Epithelial cell of esophagus (primary cell): ENCODE results near the gene FGF2.
"Not testable (repeated sequence)": the region's sequence is repeated elsewhere in the genome, so short reads cannot be mapped to it uniquely, and the experiment has no call there.

Source experiments
- DNase-seq: peaks from one replicate; pipeline ENCODE4 v3.0.0; 2010; ENCODE audit warnings: low read depth
- H3K4me3 ChIP-seq: 2 replicates; pipeline ENCODE4 v1.5.1; 2011; ENCODE audit warnings: mild to moderate bottlenecking, low read length, control low read depth
- CTCF ChIP-seq: IDR thresholded peaks from 2 replicates; pipeline ENCODE4 v1.5.1; 2011; ENCODE audit warnings: low read depth, mild to moderate bottlenecking, low read length, control low read depth, inconsistent platforms; ENCODE audit not compliant: insufficient read depth; ENCODE audit errors: missing control alignments

Gene FGF2

DNA sequence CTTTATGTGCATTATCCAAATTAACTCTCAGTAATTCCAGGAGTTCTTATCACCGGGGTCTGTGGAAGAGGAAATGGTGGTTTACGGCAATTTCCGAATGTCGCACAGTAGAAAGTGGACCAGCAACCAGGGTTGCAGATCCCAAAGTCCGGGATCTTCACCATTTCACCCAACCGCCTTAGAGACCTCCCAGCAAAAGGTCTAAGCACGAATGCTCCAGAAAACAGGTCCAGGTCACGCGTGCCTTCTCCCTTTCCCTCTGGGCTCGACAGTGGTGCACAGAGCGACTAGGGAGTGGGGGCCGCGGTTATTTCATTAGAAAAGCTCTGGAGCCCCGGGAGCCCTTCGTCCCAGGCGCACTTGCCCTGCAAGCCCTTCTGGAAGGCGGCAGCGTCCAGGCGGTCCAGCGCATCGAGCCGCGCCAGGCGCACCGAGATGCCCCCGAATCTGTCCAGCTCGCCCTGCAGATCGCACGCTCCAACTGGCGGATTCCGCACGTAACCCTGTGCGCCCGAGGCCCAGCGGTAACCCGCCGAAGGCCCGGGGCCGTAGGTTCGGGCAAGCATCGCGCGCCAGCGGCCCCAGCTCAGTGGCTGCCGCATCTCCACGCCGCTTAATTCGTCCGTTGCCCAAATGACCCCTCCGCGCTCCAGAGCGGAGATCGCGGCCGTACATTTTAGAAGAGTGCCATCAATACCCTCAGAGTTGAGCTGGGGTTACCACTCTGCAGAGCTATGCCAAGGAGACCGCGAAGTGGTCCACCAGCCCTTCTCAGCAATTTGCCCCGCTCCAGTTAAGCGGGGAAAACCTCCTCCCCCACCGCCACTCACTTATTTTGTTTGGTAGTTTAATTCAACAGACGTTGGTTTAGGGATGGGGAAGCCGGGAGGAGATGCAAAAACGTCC lies 95.6 kb downstream of the FGF2 start, which contains the start of gene NUDT6:
Gene NUDT6 (minus strand): TSS at position 627 of the 906 bp plus-strand sequence. CDS start 25 bp downstream, at position 602.
- no peak for TF ChIP-seq CTCF
- H3K4me3 ChIP-seq: peak within 1 kb of the TSS; percentile 86
- DNase-seq: peak; percentile 70

- peak; percentile 87 for DNase-seq
- TF ChIP-seq CTCF: no peak
- peak overlapping the region; percentile 86 for H3K4me3 ChIP-seq
Measured at GRCh38 chr4:122922877-122923511, 96.4 kb downstream of the FGF2 start.

DNA sequence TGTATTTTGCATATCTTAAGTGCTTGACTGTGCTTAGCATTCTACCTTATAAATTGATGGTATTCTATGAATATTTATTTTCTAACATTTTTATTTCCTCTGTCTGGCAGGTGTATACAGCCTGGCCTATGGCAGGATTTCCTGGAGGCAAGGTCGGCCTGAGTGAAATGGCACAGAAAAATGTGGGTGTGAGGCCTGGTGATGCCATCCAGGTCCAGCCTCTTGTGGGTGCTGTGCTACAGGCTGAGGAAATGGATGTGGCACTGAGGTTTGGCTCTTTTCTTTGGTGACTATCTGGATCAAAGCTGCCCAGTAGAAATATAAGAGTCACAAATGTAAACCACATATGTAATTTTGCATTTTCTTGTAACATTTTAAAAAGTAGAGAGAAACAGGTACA lies 102.3 kb downstream of the FGF2 start:
- H3K4me3 ChIP-seq: no peak overlapping the region
- TF ChIP-seq CTCF: no peak
- peak; percentile 38 for DNase-seq

GRCh38 chr4:122930862-122931261 lies 104.2 kb downstream of the FGF2 start:
- DNase-seq: peak; percentile 14
- TF ChIP-seq CTCF: peak; percentile 23
- no peak overlapping the region for H3K4me3 ChIP-seq

- DNase-seq: no peak
- H3K4me3 ChIP-seq: no peak overlapping the region
- TF ChIP-seq CTCF: no peak
Measured at GRCh38 chr4:122932763-122933162, 106.1 kb downstream of the FGF2 start.

DNA sequence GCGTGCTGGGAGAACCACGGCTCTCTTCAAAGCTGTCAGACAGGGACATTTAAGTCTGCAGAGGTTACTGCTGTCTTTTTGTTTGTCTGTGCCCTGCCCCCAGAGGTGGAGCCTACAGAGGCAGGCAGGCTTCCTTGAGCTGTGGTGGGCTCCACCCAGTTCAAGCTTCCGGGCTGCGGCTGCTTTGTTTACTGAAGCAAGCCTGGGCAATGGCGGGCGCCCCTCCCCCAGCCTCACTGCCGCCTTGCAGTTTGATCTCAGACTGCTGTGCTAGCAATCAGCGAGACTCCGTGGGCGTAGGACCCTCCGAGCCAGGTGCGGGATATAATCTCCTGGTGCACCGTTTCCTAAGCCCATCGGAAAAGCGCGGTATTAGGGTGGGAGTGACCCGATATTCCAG lies 118.5 kb downstream of the FGF2 start:
- H3K4me3 ChIP-seq, DNase-seq: not testable (repeated sequence)

DNA sequence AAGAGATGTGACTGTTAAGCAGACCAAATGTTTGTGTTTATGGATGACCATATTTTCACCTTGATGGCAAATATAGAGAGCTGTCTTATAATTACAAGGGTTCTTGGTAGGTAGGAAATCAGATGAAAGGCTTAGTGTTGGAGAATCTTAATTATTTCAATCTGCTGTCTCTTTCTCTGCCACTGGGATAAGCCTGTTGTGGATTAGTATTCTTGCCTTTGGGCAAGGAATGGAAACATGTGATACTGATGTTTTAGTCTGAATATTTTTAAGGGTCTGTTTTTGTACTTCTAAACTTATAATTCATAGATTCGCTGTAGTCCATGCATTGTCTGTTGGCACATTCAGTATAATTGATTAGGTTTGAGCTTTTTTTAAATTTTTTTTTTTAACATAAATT lies 119.5 kb downstream of the FGF2 start:
- no peak for TF ChIP-seq CTCF
- no peak overlapping the region for H3K4me3 ChIP-seq
- DNase-seq: no peak
